Muscle of arm (tissue), 12 donors: ENCODE data around the gene ISCA2. TPM values are rescaled to one million over a fixed set of nuclear protein-coding genes. Genes with fewer than 3 reads are reported as not detected.

Experiments
- DNase-seq: peaks from one replicate; pipeline ENCODE4 v3.0.0-alpha.2; 2013
- polyA plus RNA-seq, 12 donors: library from polyadenylated mRNA; unstranded; fragments of 120-200 nt; gene quantifications; one replicate each; pipeline ENCODE4 v1.2.1, GENCODE V29; 2013; ENCODE audit not compliant: insufficient read length in 12 of 12

The ISCA2 gene
- polyA plus RNA-seq, 12 donors: 18.4 to 39.8 (median 24.3) TPM; not detected in 1

- no peak for DNase-seq
These were observed 17.0 kb upstream of the ISCA2 start for GRCh38 chr14:74476607-74477006.

DNA sequence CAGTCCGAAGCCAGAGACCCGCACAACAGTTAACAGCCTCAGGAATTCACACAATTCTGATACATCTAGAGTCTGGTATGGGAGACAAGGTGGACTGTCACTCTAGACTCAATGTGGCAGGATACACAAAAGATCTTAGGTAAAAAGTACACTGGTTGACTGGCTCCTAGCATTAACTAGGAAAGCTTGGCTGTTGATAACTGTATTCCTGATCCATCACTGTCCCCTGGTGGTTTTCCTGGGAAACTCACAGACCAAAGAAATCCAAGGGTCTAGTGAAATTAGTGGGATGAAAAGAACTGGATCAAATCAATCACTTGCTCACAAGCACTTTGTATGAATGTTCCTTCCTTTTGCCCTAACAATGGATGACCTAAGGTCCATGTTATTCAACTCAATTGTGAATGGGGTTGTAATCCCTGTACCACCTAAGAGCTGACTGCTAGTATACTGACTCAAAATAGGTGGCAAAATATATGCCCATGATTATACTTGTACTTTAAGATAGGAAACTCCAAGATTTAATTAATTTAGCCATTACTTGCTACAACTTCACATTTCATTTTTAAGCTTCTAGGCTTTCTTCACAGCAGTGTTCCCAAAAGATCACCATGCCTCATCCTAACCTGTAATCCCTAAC, 14.4 kb upstream of the ISCA2 start:
- no peak for DNase-seq

- no peak for DNase-seq
These were observed 13.5 kb upstream of the ISCA2 start for GRCh38 chr14:74480046-74480445.

GRCh38 chr14:74482571-74482970, 11.0 kb upstream of the ISCA2 start:
- no peak for DNase-seq

GRCh38 chr14:74483321-74483720, 10.2 kb upstream of the ISCA2 start:
- peak; percentile 16 for DNase-seq

DNA sequence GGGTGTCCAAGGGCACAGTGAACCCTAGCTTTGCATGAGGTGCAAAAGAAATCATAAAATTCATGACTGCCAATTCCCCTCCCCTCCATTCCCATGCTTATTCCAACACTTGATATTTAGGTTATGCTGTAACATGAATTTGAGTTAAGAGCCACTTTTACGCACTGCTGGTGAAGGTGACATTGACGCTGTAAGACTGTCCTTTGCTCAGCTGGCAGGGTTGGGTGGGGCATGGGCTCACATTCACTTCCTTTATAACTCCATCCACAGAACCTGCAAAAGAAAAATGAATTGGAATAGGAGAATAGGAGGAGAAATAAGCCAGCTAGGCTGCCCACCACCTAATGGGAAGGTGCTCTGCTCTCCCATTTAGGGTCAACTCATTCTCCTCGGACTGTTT, 7.4 kb upstream of the ISCA2 start:
- no peak for DNase-seq

DNA sequence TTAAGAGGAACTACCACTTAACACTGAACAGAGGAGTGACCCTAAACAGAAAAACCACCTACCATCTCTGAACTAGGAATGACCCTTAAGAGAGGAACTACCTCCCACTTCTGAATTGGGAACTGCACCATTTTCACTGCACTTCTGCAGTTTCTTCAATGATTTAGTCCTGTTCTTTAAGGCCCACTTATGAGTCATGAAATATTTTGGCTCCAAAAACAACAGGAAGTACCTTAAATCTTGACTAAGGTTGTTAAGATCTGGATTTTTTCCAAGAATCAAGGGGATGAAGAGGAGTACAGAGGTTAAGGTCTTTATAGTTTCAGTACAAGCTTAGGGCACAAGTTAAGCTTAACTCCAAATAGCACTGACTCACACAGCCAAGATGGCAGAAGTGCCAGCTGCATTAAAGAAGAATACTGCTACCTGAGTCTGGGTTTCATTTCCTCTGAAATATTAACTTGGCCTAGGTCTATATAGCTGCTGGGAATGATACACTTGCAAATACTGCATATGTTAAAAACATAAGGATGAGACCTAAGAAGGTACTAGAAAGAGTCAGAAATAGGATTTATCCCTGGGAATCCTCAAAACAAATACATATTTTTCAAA, 4.7 kb upstream of the ISCA2 start:
- no peak for DNase-seq

DNA sequence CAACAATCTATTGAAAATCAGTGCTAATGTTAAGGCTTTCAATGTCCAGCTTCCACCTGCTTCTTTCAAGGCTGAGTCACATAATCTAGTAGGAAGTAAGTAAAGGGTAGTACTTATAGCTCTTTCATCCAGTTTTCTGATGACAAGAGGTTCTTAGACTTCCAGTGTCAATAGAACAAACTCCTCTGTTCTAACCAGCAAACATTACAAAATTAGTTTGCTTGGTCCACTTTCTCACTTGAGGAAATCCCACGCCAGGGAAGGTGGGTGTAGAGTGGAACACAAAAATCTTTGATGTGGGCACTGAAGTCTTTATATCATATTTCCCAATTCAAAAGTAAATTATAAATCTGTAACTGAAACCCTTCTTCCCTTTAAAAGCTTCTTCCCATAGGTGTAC, 3.1 kb upstream of the ISCA2 start:
- no peak for DNase-seq

GRCh38 chr14:74491956-74492775, 1.4 kb upstream of the ISCA2 start:
- DNase-seq: peak; percentile 23

DNA sequence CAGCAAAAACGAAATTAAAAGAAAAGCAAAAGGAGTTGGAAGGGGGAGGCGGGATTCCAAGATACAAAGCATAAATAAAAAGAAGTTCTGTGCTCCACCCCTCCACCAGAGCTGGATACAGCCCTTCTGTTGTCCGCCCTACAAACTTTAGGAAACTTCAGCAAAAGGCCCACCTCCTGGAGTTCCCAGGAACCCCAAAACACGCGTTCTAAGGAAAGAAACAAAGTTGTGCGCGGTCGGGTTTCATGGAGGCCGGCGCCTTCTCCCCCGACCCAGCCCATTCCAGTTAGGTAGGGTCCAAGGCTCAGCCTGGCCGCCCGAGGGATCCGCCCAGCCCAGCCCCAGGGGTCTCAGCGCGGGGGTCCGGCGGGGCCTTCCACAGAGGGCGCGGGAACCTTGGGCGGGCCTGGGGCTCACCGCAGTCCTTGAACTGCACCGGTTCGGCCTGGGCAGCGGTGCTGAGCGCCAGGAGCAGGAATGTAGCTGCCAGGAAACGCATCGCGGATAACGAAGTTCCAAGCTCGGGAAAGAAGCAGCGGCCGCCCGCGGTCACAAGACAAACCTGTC, 706 bp upstream of the ISCA2 start, which contains the start of gene NPC2:
Gene NPC2 (minus strand): TSS at position 530 of the 567 bp plus-strand sequence. CDS start 31 bp downstream, at position 499.
- DNase-seq: peak; percentile 19

DNA sequence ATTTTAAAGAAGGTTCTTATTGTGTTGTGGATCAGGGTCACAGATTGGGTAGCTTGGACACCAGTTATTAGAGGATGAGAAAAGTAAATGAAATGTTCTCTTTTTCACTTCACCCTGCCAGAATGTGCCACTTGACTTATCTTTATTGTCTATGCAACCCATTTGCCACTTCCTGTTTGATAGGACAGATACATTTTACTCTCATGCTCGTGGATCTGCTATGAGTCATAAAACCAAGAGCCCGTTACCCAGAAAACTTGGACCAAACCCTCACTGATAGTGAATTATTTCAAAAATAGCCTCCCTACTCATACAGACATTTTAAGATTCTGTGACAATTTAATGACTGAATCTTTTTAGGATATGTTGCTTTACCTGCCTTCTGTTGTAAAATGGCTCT, 1.8 kb downstream of the ISCA2 start:
- no peak for DNase-seq

DNA sequence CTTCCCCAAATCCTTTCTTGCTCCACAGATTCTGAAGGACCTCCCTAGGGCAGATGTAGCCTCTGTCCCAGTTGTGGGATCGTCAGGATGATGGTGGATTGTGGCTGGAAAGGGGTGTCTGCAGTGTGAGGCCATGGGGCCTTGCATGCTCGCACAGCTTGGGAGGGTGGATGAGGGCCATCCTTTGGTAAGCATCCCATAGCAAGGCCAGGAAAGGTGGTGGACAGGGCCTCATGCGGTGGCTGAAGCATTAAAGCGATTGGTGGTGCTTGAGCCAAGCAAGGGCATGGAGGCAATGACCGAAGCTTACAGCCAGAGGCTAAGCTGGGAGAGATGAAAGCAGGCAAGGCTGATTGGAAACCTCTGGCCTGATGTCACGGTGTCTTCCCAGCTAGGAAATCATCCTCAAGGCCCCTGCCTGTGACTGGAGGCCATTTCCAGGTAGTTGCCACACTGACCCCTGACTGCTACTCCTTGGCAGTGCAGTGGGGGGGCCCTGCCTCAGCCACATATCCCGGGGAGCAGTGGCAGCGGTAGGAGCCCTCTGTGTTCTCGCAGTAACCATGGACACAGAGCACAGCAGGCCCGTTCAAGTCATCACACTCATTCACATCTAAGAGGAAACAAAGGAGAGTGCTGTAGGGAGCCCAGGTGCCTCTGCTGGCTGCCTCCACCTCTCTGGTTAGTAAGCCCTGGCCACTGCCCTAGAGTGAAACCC, 7.0 kb downstream of the ISCA2 start:
- DNase-seq: no peak

GRCh38 chr14:74501135-74501614, 7.6 kb downstream of the ISCA2 start:
- DNase-seq: peak; percentile 84

- no peak for DNase-seq
These were observed 8.1 kb downstream of the ISCA2 start for GRCh38 chr14:74501691-74502090.

DNA sequence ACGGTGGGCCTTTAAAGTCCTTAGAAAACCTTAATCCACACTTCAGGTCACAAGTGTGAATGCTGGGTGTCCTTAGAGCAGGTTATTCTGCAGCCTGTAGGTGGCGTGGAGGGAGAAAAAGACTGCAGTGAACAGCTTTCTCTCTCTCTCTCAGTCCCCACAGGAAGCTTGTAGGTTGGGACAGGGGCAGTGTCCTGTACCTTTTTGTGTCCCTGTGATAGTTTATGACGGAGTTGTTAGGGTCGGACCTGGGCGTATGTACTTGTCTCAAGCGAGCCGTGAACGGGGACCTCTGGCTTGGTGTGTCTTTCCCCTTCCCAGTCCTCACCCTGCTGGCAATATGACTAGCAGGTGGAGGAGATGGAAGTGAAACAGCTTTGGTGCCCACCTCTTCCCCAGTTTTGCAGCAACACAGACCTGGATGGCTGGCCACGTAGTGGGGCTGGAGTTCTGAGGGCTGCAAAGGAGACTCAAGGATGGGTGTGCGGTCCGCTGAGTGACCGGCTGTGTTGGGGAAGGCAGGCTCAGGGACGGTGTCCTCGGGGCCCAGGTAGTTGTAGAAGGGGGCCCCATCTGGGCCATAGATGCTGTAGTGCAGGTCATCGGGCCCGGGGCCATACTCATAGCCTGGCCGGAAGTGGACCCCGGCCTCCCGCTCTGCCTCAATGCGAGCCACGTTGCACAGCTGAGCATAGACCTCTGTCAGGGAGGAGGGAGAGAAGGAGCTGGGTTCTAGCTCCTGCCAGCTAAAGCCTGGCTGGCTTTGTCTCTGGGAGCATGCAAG, 8.9 kb downstream of the ISCA2 start:
- no peak for DNase-seq

GRCh38 chr14:74503291-74503937, 9.8 kb downstream of the ISCA2 start:
- DNase-seq: no peak

- DNase-seq: no peak
These were observed 10.4 kb downstream of the ISCA2 start for GRCh38 chr14:74503938-74504335.

DNA sequence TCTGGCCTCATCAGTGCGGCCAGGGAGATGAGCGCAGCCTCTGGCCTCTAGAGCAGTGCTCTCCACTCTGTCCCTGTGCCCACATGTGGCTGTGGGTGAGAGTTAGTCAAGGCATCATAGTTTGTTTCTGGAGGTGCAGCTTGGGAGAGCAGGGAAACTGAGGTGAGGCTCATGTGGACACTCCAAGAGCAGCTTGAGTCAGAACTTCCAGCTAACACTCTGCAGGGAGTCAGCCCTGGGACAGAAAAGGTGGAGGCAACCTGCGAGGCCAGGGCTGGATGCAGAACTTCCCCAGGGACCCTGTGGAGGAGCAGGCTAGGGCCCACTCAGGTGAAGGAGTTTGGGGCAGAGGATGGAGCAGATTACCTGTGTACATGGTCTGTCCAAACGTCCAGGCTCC, 10.8 kb downstream of the ISCA2 start:
- no peak for DNase-seq

DNA sequence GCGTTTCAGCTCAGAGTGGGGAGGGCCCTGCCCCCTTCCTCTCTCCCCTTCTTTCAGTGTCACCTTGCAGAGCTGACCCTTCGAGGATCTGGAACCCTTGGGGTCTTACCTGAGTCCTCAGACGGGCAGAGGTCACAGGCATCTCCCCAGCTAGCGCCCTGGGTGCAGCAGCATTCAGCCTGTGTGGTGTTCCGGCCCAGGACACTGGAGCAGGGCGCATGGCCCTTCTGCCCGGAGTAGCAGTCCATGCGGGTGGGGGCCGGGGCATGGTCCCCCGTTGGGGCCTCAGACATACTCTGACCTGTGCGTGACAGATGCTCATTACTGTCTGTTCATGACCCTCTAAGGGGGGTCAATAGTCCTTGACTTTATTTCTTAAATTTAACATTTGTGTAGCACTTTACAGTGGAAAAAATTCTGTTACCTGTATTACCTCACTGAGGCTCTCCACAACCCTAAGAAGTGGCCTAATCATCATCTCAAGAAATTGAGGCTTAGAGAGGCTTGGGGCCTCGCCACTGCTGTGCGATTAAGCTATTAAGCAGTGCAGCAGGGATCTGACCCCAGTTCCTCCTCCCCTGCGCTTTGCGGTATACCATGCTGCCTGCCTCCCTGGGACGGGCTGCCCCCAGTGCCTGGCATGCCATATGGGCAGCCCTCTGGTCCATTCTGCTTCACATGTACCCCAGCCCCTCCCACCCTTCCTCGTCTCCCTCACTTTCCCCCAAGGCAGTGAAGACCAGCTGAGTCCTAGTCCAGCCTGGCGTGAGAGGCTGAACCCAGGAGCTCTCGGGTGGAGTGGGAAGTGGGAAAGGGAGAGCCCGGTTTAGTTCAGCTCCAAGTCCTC, 11.5 kb downstream of the ISCA2 start:
- no peak for DNase-seq
